ENCODE data around the gene PPP3R1.

DNA sequence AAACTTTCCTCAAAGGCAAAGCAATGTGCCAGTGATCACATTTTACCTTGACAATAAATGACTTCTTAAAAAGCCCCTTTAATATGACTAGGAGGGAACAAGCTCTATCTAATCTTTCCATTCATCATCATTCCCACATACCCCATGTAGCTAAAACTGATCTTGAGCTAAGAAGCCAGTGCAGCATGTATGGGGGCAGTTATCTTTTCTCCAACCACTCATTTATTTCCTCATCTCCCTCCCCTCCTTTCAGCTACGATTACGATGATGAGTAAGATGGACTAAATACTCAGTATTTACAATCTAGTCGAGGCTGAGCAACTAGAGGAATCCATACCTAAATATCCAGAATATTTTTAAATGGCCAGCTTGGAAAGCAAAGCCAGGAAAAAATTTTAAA, 59.2 kb downstream of the PPP3R1 start:
- TF ChIP-seq, protein P1, sequence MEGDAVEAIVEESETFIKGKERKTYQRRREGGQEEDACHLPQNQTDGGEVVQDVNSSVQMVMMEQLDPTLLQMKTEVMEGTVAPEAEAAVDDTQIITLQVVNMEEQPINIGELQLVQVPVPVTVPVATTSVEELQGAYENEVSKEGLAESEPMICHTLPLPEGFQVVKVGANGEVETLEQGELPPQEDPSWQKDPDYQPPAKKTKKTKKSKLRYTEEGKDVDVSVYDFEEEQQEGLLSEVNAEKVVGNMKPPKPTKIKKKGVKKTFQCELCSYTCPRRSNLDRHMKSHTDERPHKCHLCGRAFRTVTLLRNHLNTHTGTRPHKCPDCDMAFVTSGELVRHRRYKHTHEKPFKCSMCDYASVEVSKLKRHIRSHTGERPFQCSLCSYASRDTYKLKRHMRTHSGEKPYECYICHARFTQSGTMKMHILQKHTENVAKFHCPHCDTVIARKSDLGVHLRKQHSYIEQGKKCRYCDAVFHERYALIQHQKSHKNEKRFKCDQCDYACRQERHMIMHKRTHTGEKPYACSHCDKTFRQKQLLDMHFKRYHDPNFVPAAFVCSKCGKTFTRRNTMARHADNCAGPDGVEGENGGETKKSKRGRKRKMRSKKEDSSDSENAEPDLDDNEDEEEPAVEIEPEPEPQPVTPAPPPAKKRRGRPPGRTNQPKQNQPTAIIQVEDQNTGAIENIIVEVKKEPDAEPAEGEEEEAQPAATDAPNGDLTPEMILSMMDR (optimal IDR thresholded peaks at IDR 0.05 in 1 of 3, IDR thresholded peaks at IDR 0.05 in 1 of 3, conservative IDR thresholded peaks at IDR 0.05 in 1 of 3; ENCODE audit: extremely low read depth in 1 of 3, insufficient read depth in 2 of 3, low read length in 3 of 3): no peak
- TF ChIP-seq EZH2 (IDR thresholded peaks at IDR 0.05; ENCODE audit: low read length): no peak

All from keratinocyte (primary cell).